Measurements from ENCODE around the gene ST6GAL1.

DNA sequence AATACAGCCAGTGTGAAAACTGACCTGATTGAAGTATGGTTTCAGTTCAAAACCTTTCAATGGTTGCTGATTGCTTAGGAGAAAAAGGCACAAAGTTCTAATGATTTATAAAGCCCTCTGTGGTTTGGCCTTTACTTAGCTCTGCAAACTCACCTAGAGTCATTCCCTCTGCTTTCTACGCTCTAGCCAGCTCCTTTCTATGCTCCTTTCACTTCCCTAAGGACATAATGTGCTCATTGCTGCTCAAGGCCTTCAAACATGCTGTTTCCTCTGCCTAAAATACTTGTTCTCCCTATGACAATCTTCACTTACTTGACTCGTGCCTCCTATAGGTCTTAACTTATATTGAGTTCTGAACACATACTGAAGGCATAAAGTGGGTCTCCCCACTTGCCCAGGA, 190.0 kb downstream of the ST6GAL1 start:
- TF ChIP-seq POLR2A (IDR thresholded peaks at IDR 0.05) = no peak
- no peak for TF ChIP-seq CTCF (IDR thresholded peaks at IDR 0.05)

Measured in heart left ventricle (tissue), 13 donors.